Loucy (cell line): ENCODE measurements around the gene AP2B1.
"Not testable (repeated sequence)": the region's sequence is repeated elsewhere in the genome, so short reads cannot be mapped to it uniquely, and the experiment has no call there.

ENCODE experiments used
- EZH2phosphoT487 ChIP-seq: fragments of 200-600 bp; IDR thresholded peaks from 2 replicates; pipeline ENCODE4 v1.6.1; 2018; ENCODE audit warnings: antibody characterized with exemption, mild to moderate bottlenecking, moderate library complexity, borderline replicate concordance
- TF ChIP-seq, protein P1 (sequence below): fragments of 200-600 bp; sonication (generic); conservative IDR thresholded peaks from 2 replicates; pipeline ENCODE4 v1.5.1; 2014; ENCODE audit warnings: mild to moderate bottlenecking, antibody characterized with exemption, low read length

DNA sequence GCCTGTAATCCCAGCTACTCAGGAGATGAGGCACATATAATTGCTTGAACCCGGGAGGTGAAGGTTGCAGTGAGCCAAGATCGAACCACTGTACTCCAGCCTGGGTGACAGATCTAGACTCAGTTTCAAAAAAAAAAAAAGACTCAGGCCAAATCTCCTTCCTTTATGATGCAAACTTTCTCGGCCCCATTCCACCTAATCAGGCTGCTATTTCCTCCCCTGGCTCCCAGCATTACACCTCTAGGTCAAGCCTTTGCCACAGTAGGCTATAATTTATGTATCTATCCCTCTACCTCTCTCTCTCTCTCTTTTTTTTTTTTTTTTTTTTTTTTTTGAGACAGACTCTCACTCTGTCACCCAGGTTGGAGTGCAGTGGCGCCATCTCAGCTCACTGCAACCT lies 164.4 kb downstream of the AP2B1 start:
- TF ChIP-seq, protein P1, sequence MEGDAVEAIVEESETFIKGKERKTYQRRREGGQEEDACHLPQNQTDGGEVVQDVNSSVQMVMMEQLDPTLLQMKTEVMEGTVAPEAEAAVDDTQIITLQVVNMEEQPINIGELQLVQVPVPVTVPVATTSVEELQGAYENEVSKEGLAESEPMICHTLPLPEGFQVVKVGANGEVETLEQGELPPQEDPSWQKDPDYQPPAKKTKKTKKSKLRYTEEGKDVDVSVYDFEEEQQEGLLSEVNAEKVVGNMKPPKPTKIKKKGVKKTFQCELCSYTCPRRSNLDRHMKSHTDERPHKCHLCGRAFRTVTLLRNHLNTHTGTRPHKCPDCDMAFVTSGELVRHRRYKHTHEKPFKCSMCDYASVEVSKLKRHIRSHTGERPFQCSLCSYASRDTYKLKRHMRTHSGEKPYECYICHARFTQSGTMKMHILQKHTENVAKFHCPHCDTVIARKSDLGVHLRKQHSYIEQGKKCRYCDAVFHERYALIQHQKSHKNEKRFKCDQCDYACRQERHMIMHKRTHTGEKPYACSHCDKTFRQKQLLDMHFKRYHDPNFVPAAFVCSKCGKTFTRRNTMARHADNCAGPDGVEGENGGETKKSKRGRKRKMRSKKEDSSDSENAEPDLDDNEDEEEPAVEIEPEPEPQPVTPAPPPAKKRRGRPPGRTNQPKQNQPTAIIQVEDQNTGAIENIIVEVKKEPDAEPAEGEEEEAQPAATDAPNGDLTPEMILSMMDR, result not testable (repeated sequence)
- TF ChIP-seq EZH2phosphoT487, result not testable (repeated sequence)
